HG02943 (cell line): ENCODE data around the gene JMY.
"Not testable (repeated sequence)": the region's sequence is repeated elsewhere in the genome, so short reads cannot be mapped to it uniquely, and the experiment has no call there.

Source experiments
- ATAC-seq: cut with Tn5 transposase; IDR thresholded peaks from one replicate; pipeline ENCODE4 v1.9.1; 2021; ENCODE audit warnings: mild to moderate bottlenecking, low read depth, moderate library complexity; ENCODE audit not compliant: unreplicated experiment

JMY gene

GRCh38 chr5:79236362-79236969, 535 bp downstream of the JMY start:
- peak; percentile 28 for ATAC-seq

GRCh38 chr5:79236970-79237739, 1.2 kb downstream of the JMY start:
- peak; percentile 25 for ATAC-seq

- peak; percentile 4 for ATAC-seq
These were observed 2.0 kb downstream of the JMY start for GRCh38 chr5:79237740-79238560.

GRCh38 chr5:79240561-79240960, 4.6 kb downstream of the JMY start:
- ATAC-seq = no peak

GRCh38 chr5:79241535-79241979, 5.6 kb downstream of the JMY start:
- no peak for ATAC-seq

GRCh38 chr5:79242242-79243039, 6.5 kb downstream of the JMY start:
- no peak for ATAC-seq

- ATAC-seq = no peak
These were observed 7.3 kb downstream of the JMY start for GRCh38 chr5:79243224-79243623.

- ATAC-seq = not testable (repeated sequence)
These were observed 18.1 kb downstream of the JMY start for GRCh38 chr5:79254067-79254466.

- no peak for ATAC-seq
These were observed 20.0 kb downstream of the JMY start for GRCh38 chr5:79255786-79256557.

- no peak for ATAC-seq
These were observed 20.6 kb downstream of the JMY start for GRCh38 chr5:79256563-79256962.

GRCh38 chr5:79257314-79257713, 21.4 kb downstream of the JMY start:
- no peak for ATAC-seq

GRCh38 chr5:79258801-79259200, 22.9 kb downstream of the JMY start:
- ATAC-seq = no peak

- ATAC-seq = no peak
These were observed 23.5 kb downstream of the JMY start for GRCh38 chr5:79259383-79259782.

- ATAC-seq = no peak
These were observed 23.9 kb downstream of the JMY start for GRCh38 chr5:79259810-79260209.

- no peak for ATAC-seq
These were observed 26.0 kb downstream of the JMY start for GRCh38 chr5:79261897-79262296.

GRCh38 chr5:79263290-79263689, 27.4 kb downstream of the JMY start:
- peak; percentile 54 for ATAC-seq

- no peak for ATAC-seq
These were observed 31.2 kb downstream of the JMY start for GRCh38 chr5:79267180-79267579.

- ATAC-seq = no peak
These were observed 33.8 kb downstream of the JMY start for GRCh38 chr5:79269733-79270166.

- ATAC-seq = no peak
These were observed 37.4 kb downstream of the JMY start for GRCh38 chr5:79273341-79273740.

- no peak for ATAC-seq
These were observed 48.9 kb downstream of the JMY start for GRCh38 chr5:79284846-79285245.
